Ascending aorta (tissue), 2 donors: ENCODE results near the gene CD200R1. TPM values are rescaled to one million over a fixed set of nuclear protein-coding genes. Genes with fewer than 3 reads are reported as not detected.

Source experiments
- DNase-seq, 2 donors: peaks; one replicate each; pipeline ENCODE4 v3.0.0-alpha.2; 2019; ENCODE audit warnings: low spot score in 2 of 2
- H3K27ac ChIP-seq, 2 donors: fragments of 200-600 bp; sonication (generic); one replicate each; pipeline ENCODE4 v1.5.1; 2016 to 2017; ENCODE audit warnings: mild to moderate bottlenecking in 1 of 2
- H3K27me3 ChIP-seq: fragments of 200-600 bp; sonication (generic); one replicate; pipeline ENCODE4 v1.5.1; 2017
- H3K36me3 ChIP-seq, 2 donors: fragments of 200-600 bp; sonication (generic); one replicate each; pipeline ENCODE4 v1.5.1; 2016
- H3K4me1 ChIP-seq, 2 donors: fragments of 200-600 bp; sonication (generic); one replicate each; pipeline ENCODE4 v1.5.1; 2016 to 2017; ENCODE audit warnings: mild to moderate bottlenecking in 1 of 2
- H3K4me3 ChIP-seq, 2 donors: fragments of 200-600 bp; sonication (generic); one replicate each; pipeline ENCODE4 v1.5.1; 2016 to 2017; ENCODE audit warnings: mild to moderate bottlenecking in 1 of 2
- H3K9me3 ChIP-seq, 2 donors: fragments of 200-600 bp; sonication (generic); one replicate each; pipeline ENCODE4 v1.5.1; 2016
- CTCF ChIP-seq, 3 experiments: fragments of 200-600 bp in 2 of 3; fragments of 450-650 bp in 1 of 3; sonication (generic) in 2 of 3; IDR thresholded peaks; one replicate each; pipeline ENCODE4 v1.5.1; 2016 to 2019; ENCODE audit warnings: antibody characterized with exemption in 3 of 3, mild to moderate bottlenecking in 1 of 3, moderate library complexity in 1 of 3
- intact Hi-C: fragments of 100-400 bp; cut with DNase I; formaldehyde crosslinking; loops from one replicate; pipeline ENCODE4 v1.15.1; 2023
- total RNA-seq: library from RNA; depleted of rRNA; stranded (reverse); fragments of >200 nt; gene quantifications from one replicate; pipeline ENCODE4 v1.1.0, GENCODE V29; 2016

Gene CD200R1
- total RNA-seq, 1 donor from 2014 or later = not detected

DNA sequence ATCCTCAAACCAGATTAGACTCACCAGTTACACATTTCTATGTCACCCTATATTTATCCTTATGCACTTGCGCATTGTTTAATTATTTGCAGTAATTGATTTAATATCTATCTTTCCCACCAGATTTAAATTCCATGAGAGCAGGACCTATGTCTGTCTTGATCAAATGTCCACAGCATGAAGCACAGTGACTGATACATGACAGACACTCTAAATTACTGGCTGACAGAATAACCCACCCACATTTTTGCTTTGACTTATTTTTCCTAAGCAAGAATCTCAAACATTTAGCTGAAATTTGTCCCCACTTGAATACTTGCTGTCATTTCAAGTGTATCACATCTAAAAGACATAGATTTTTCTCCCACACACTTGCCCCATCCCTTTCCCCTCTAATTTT lies 7.5 kb downstream of the CD200R1 start:
- no peaks in the 10 kb centered on the region for H3K4me1 ChIP-seq
- no peak for TF ChIP-seq CTCF (IDR thresholded peaks at IDR 0.05)
- no peaks in the 10 kb centered on the region for H3K36me3 ChIP-seq
- H3K27ac ChIP-seq = no peak overlapping the region
- intact Hi-C loops = no loop called here
- no peaks in the 10 kb centered on the region for H3K9me3 ChIP-seq
- H3K27me3 ChIP-seq = no peaks in the 10 kb centered on the region
- DNase-seq = no peak
- H3K4me3 ChIP-seq = no peak overlapping the region

DNA sequence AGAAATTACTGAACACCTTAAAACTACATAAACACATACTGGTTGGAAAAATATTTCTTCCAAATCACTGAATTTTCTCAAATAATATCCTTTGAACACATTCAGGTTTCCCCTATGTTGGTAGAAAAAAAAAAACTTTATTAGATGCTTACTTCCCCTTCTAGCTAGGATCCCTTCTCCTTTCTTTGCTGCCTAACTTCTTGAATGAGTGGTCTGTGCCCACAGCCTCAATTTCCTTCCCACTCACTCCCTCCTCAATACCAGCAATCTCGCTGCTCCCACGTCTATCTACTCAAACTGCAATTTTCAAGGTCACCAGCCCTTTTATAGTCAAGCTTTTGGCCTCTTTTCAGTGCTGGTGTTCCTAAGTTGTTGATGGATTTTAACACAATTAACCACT lies 8.3 kb downstream of the CD200R1 start:
- Histone ChIP-seq H3K36me3 (no peaks in the 10 kb centered on the region), H3K27ac (no peak overlapping the region), H3K27me3 (no peaks in the 10 kb centered on the region), H3K9me3 (no peaks in the 10 kb centered on the region), H3K4me3 (no peak overlapping the region), H3K4me1 (no peaks in the 10 kb centered on the region)
- intact Hi-C loops = no loop called here
- no peak for DNase-seq
- no peak for TF ChIP-seq CTCF (IDR thresholded peaks at IDR 0.05)

DNA sequence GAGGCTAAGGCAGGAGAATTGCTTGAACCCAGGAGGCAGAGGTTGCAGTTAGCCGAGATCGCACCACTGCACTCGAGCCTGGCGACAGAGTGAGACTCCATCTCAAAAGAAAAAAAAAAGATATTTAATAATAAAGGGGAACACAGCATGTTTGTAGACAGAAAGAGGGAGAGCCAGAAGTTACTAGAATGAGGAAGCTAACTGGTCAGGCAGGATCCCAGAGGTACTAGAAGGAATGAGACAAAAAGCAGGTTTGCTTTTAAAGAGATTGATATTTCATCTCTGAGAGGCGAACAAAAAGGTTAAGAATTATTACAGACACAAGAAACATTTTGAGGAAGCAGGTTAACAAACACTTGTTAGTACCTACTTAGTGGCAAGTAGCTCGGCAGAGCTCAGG lies 9.2 kb downstream of the CD200R1 start:
- TF ChIP-seq CTCF (IDR thresholded peaks at IDR 0.05) = no peak
- Histone ChIP-seq H3K9me3 (no peaks in the 10 kb centered on the region), H3K36me3 (no peaks in the 10 kb centered on the region), H3K4me1 (no peaks in the 10 kb centered on the region), H3K27ac (no peak overlapping the region), H3K4me3 (no peak overlapping the region), H3K27me3 (no peaks in the 10 kb centered on the region)
- no peak for DNase-seq
- intact Hi-C loops = no loop called here

DNA sequence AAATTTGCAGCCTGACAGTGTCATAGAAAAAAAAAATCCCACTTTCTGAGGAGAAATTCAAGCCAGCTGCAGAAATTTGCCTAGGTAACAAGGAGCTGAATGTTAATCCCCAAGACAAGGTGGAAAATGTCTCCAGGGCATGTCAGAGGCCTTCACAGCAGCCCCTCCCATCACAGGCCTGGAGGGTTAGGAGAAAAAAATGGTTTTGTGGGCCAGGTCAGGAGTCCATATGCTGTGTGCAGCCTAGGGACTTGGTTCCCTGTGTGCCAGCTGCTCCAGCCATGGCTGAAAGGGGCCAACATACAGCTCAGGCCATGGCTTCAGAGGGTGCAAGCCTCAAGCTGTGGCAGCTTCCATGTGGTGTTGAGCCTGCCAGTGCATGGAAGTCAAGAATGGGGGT lies 11.2 kb downstream of the CD200R1 start:
- H3K4me1 ChIP-seq = no peaks in the 10 kb centered on the region
- intact Hi-C loops = no loop called here
- TF ChIP-seq CTCF (IDR thresholded peaks at IDR 0.05) = no peak
- H3K9me3 ChIP-seq = no peaks in the 10 kb centered on the region
- DNase-seq = no peak
- no peaks in the 10 kb centered on the region for H3K36me3 ChIP-seq
- H3K4me3 ChIP-seq = no peak overlapping the region
- H3K27me3 ChIP-seq = no peaks in the 10 kb centered on the region
- H3K27ac ChIP-seq = no peak overlapping the region

GRCh38 chr3:112958811-112959560 lies 15.9 kb downstream of the CD200R1 start:
- TF ChIP-seq CTCF (IDR thresholded peaks at IDR 0.05) = no peak
- no peak for DNase-seq
- no peaks in the 10 kb centered on the region for H3K27me3 ChIP-seq
- no peaks in the 10 kb centered on the region for H3K4me1 ChIP-seq
- no peak overlapping the region for H3K4me3 ChIP-seq
- H3K9me3 ChIP-seq = no peaks in the 10 kb centered on the region
- no peaks in the 10 kb centered on the region for H3K36me3 ChIP-seq
- intact Hi-C loops = no loop called here
- H3K27ac ChIP-seq = no peak overlapping the region

DNA sequence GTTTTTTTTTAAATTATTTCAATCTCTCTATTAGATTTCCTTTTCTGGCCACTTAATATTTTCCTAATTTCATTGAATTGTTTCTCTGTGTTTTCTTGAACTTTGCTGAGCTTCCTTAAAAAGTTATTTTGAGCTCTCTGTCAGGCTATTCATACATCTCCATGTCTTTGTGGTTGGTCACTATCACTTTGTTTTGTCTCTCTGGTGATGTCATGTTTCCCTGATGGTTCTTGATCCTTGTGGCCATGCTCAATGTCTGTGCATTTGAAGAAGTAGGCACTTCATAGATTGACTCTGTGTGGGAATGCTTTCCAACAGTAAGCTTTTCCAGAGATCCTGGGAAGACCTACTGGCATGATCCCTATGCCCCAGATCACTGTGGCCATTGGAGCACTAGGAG lies 18.6 kb downstream of the CD200R1 start:
- Histone ChIP-seq H3K9me3 (no peaks in the 10 kb centered on the region), H3K4me1 (no peaks in the 10 kb centered on the region), H3K36me3 (no peaks in the 10 kb centered on the region), H3K4me3 (no peak overlapping the region), H3K27me3 (no peaks in the 10 kb centered on the region), H3K27ac (no peak overlapping the region)
- no peak for TF ChIP-seq CTCF (IDR thresholded peaks at IDR 0.05)
- intact Hi-C loops = no loop called here
- no peak for DNase-seq
